Stimulated activated CD4-positive, alpha-beta T cell treated with anti-CD3 and anti-CD28 coated beads, TNF-alpha, amount 100 ng/mL, for 4 hours (primary cell): ENCODE results near the gene SWSAP1.
"Not testable (repeated sequence)": the region's sequence is repeated elsewhere in the genome, so short reads cannot be mapped to it uniquely, and the experiment has no call there.

Source experiments
- DNase-seq, 3 experiments: peaks; one replicate each; pipeline ENCODE4 v3.0.0-alpha.2; 2020; ENCODE audit warnings: low read depth in 3 of 3

The SWSAP1 gene

GRCh38 chr19:11378319-11379189 lies 4.1 kb downstream of the SWSAP1 start:
- DNase-seq = no peak

- not testable (repeated sequence) for DNase-seq
These were observed 4.9 kb downstream of the SWSAP1 start for GRCh38 chr19:11379269-11379845.

GRCh38 chr19:11379857-11380350 lies 5.4 kb downstream of the SWSAP1 start:
- no peak for DNase-seq

- DNase-seq = peak; percentile 89 to 94 (median 92)
These were observed 6.4 kb downstream of the SWSAP1 start for GRCh38 chr19:11380653-11381537.

- DNase-seq = peak in 2 of 3 experiments; percentile 13 to 18
These were observed 8.6 kb downstream of the SWSAP1 start for GRCh38 chr19:11382898-11383705.

GRCh38 chr19:11383706-11384048 lies 9.2 kb downstream of the SWSAP1 start:
- DNase-seq = no peak

GRCh38 chr19:11384778-11385129 lies 10.3 kb downstream of the SWSAP1 start:
- DNase-seq = no peak

GRCh38 chr19:11387162-11388034 lies 12.9 kb downstream of the SWSAP1 start:
- DNase-seq = no peak

- DNase-seq = no peak
These were observed 15.9 kb downstream of the SWSAP1 start for GRCh38 chr19:11390359-11390758.

GRCh38 chr19:11390933-11391680 lies 16.6 kb downstream of the SWSAP1 start:
- DNase-seq = no peak

GRCh38 chr19:11397089-11397610 lies 22.7 kb downstream of the SWSAP1 start:
- no peak for DNase-seq

GRCh38 chr19:11399667-11400066 lies 25.2 kb downstream of the SWSAP1 start:
- no peak for DNase-seq

GRCh38 chr19:11400798-11401197 lies 26.3 kb downstream of the SWSAP1 start:
- no peak for DNase-seq

- no peak for DNase-seq
These were observed 27.5 kb downstream of the SWSAP1 start for GRCh38 chr19:11401808-11402543.

GRCh38 chr19:11404588-11405222 lies 30.2 kb downstream of the SWSAP1 start:
- DNase-seq = no peak

GRCh38 chr19:11405846-11406643 lies 31.6 kb downstream of the SWSAP1 start:
- peak in 2 of 3 experiments; percentile 40 to 41 for DNase-seq

GRCh38 chr19:11406703-11407236 lies 32.3 kb downstream of the SWSAP1 start:
- not testable (repeated sequence) for DNase-seq
